CD4-positive, alpha-beta T cell treated with Interleukin-17A for 1 hour (primary cell): ENCODE results near the gene CSTB.
"Not testable (repeated sequence)": the region's sequence is repeated elsewhere in the genome, so short reads cannot be mapped to it uniquely, and the experiment has no call there.

Source experiments
- DNase-seq: peaks from one replicate; pipeline ENCODE4 v3.0.0-alpha.2; 2020

The CSTB gene, protein sequence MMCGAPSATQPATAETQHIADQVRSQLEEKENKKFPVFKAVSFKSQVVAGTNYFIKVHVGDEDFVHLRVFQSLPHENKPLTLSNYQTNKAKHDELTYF

DNA sequence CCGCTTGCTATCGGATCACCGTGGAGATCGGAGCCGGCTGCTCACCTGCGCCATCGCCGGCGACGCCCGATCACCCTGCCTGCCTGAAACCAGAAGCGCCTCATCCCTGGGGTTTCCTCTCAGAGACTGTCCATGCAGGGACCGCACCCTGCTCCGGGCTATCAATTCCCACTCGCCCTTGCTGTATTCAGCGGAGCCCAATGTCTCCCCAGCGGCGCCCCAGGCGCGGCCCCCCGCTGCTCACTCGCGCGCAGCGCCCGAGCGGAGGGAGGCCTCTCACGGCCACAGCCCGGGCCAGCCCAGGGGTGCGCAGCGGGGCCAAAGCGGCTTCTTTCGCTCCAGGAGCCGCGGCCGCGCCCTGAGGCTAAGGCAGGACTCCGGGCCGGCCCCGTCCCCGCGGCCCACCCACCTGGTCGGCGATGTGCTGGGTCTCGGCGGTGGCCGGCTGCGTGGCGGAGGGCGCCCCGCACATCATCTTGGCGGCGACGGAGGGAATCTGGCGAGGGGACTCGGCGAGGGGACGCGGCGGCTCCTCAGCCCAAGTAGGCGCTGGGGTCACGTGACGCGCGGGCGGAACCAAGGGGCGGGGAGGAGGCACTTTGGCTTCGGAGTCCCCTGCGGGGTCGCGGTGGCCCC, at the start of gene CSTB:
TSS of gene CSTB (minus strand) at position 514 of the 636 bp plus-strand sequence. CDS start at position 475, 39 bp downstream.
- DNase-seq: peak; percentile 86

DNA sequence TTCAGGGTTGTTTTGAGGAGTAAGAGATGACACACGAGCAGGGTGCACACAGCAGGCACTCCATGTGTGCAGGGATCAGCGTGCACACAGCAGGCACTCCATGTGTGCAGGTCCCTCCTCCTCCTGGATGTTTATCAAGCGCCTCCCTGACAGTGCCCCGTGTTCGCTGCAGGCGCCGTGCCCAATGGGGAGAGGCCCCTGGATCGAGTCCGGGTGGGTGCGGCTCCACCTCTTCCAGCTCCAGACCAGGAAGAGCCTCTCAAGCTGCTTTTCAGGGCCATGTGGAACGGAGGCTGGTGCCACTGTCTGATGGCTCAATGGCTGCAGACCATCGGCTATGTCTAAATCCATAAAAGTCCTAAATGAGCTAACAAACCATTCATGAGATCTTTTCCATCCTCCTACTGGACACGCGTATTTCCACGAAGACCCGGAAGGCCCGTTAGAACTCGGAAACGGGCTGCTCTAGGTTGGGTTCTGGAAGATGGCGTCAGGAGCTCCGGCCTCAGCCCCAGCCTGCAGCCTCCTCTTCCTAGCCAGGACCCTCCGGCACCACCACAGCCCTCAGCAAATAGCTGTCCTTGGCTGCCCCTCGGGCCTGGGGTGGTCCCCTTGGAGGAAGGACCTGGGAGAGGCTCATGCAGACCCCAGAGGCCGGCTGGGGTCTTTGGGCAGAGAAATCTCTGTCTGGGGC, 49.3 kb upstream of the CSTB start:
- no peak for DNase-seq

DNA sequence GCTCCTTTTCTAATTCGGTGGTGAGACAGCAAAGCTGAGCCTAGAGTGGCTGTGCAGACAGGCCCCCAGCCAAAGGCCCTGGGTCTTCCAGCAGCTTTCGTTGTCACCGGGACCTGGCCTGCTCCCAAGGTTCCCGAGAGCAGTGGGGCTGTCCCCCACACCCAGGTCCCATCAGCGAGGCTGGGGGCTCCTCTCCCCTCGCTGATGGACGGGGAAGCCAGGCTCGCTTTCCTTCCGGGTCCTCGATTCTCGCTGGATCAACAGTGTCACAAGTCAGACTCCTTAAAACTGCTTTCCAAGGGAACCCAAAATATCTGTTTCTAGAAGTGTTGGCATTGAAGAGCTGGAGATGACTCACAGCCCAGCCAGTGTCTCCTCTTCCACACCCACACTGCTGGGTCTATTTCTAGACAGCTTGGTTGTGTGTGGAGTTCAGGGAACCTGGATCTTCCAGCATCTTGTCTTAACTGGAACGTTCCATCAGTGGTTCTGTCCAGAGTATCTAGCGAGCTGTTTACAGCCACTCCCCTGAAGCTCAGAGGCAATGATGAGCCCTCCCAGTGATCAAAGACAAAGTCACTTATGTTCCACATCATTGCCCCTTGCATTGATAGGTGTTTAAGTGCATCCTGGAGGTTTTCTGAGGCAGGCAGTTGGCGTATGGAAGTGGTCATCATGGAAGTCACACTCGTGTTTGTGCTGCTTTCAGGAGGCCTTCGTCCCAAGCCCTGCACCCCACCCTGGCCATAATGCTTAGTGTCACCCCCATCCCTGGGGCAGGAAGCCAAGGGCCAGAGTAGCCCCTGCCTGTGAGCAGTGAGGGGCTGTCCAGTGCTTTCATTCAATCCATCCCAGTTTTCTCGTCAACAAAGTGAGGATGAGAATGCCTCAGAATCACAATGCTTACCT, 48.5 kb upstream of the CSTB start:
- DNase-seq: no peak

DNA sequence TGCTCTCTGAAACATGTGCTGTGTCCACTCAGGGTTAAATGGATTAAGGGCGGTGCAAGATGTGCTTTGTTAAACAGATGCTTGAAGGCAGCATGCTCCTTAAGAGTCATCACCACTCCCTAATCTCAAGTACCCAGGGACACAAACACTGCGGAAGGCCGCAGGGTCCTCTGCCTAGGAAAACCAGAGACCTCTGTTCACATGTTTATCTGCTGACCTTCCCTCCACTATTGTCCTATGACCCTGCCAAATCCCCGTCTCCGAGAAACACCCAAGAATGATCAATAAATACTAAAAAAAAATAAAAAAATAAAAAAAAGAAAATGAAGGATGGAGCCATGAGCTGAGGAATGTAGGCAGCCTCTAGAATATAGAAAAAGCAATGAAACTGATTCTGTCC, 46.6 kb upstream of the CSTB start:
- not testable (repeated sequence) for DNase-seq

DNA sequence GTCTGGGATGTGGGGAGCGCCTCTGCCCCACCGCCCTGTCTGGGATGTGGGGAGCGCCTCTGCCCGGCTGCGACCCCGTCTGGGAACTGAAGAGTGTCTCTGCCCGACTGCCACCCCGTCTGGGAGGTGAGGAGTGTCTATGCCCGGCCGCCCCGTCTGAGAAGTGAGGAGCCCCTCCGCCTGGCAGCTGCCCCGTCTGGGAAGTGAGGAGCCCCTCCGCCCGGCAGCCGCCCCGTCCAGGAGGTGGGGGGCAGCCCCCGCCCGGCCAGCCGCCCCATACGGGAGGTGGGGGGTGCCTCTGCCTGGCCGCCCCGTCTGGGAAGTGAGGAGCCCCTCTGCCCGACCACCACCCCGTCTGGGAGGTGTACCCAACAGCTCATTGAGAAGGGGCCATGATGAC, 46.1 kb upstream of the CSTB start:
- not testable (repeated sequence) for DNase-seq

DNA sequence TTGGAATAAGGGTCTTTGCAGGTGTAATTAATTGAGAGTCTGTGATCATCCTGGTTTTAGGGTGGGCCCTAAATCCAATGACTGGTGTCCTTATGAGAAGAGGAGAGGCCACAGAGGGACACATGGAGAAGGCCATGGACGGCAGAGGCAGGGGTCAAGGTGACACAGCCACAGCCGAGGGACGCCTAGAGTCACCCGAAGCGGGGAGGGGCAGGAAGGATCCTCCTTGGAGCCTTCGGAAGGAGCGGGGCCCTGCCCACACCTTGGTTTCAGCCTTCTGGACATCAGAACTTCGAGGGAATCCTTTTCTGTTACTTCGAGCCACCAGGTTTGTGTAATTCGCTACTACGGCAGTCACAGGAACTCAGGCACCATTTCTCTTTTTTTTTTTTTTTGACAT, 44.4 kb upstream of the CSTB start:
- no peak for DNase-seq

DNA sequence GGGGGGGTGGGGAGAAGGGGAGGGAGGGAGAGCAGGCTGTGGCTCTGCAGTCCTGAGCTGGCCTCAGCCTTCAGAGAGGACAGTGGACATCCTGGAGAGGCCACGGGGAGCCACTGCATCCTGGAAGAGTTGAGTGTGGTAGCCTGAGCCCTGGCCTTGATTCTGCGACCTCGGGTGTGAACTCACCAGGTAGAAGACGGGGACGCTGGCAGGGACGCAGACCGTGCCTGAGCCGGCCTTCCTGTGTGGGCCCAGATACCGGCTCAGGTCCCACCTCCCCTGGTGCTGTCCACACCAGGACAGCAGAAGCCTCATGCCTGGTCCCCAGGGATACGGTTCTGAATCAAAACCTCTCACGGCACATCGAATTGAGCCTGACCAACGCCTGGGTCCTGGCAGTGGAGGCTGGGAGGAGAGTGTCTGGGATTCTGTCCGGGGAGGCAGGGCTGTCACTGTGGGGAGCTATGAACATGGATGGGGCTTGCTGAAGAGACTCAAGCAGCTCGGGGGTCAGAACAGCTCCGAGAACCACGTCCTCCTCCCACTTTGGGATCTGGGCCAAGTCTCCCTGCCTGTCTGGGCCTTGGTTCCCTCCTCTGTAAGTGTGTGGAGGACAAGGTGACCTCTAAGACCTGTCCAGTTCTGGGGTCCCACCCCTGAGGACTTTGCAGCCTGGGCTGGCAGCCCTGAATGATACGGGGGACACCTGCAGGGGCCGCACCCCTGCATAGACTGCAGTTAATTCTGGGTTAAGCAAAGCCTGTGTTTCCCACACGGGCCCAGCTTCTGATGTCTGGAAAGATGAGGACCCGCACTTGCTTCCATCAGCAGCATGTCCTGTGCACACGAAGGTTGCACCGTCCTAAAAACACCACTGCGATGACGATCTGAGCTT, 43.6 kb upstream of the CSTB start:
- no peak for DNase-seq

DNA sequence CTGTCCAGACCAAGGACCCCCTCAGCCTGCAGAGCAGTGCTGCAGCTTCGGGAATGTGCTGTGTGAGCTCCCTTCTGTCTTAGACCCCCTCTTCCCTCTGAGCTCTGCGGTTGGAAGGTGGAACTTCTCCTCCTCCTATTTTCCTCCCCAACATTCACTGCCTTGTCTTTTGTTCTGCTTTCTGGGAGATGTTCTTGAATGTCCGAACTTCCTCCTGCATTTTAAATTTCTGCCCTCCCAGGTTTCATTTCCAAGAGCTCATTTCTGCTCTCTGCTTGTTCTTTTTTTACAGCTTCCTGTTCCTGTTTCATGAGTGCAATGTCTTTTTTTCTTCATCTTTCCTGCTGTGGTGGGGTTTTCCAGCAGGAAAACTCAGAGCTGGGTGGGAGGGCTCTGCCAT, 42.6 kb upstream of the CSTB start:
- peak; percentile 14 for DNase-seq

DNA sequence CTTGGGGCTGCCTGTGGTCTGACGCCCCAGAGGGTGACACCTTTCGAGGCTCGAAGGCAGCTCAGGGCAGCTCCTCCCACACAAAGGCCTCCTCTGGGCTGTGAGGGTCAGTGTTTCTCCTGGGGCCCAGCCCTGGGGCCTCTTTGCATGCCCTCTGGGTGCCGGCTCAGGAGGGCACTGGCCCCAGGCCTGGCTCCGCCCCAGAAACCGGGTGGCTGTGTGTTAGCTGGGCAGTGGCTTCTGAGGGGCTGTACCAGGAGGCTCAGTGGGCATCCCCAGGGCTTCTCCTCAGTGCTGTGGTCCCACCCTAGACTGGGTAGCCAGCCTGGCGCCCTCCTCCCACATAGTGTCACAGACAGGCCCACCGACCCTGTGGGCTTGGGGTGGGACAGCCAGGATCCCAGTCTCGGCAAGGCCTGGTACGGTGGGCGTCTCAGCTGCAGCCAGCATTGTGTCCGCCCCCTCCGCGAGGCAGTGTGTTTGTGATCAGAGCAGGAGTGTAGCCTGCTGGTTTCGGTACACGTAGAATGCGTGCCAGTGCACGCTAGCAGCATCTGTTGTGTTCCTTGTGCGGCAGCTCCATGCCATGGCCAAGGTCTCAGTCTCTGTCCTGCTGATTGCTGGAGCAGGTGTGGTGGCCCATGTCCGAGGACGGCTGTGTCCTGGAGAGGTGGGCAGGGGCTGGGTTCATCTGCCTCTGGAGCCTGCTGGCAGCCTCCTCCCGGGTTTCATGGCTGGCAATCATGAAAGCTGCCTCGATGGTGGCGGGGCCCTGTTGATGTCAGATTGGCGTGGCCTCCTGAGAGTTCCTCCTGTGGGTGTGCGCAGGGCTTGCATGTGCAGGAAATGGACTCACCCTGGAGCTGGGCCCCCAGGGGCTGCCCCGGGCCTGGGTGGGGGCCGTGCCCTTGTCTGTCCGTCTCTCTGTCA, 41.3 kb upstream of the CSTB start:
- DNase-seq: no peak

DNA sequence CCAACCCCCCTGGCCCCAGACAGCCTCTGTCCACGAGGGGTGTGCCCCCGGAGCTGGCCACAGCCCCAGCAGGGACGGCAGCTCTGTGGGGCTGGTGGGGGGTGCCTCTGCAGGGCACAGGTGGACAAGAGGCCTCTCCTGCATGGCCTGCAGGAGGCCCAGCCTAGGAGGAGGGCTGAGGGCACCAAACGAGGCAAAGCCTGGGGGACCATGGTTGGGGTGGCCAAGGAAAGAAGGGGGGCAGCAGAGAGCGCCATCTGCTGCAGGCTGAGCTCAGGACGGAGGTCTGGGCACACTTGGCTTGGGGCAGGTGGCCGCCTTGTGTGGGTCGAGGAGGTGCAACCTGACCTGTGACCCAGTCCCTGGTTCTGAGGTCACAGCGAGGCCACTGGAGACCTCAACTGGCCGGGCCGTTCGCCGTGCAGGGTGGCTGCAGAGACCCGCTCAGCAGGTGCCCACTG, 40.5 kb upstream of the CSTB start:
- no peak for DNase-seq

DNA sequence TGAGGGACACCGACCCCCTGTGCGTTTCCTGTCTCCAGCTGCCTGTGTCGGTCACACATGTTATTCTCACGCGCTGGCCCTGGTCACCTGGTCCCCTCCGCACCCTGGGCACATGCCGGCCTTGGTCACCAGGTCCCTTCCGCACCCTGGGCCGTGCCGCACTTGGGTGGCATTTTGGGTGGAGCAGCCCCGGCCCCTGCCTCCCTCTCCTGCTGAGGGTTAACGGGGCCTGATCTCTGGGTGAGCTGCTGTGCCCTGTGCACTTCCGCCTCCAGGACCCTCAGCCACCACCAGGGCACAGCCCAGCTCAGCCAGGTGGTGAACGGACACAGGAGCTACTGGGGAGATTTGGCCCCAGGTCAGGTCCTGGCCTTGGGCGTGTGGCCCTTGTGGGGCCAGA, 39.9 kb upstream of the CSTB start:
- no peak for DNase-seq

DNA sequence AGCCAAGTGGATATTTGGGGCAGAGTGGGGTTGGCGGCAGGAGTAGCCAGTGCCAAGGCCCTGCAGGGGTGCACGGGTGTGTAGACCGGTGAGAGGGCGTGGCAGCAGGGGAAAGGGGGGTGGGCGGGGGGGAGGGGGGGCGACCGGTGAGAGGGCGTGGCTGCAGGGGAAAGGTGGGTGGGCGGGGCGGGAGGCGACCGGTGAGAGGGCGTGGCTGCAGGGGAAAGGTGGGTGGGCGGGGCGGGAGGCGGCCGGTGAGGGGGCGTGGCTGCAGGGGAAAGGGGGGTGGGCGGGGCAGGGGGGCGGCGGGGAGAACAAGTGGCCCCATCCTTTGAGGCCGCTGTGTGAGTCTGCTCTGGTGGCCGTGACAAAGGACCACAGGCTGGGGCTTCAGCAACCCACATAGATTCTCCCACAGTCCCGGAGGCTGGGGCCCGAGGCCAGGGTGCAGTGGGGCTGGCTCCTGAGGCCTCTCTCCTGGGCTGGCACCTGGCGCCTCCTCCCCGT, 39.1 kb upstream of the CSTB start:
- no peak for DNase-seq

DNA sequence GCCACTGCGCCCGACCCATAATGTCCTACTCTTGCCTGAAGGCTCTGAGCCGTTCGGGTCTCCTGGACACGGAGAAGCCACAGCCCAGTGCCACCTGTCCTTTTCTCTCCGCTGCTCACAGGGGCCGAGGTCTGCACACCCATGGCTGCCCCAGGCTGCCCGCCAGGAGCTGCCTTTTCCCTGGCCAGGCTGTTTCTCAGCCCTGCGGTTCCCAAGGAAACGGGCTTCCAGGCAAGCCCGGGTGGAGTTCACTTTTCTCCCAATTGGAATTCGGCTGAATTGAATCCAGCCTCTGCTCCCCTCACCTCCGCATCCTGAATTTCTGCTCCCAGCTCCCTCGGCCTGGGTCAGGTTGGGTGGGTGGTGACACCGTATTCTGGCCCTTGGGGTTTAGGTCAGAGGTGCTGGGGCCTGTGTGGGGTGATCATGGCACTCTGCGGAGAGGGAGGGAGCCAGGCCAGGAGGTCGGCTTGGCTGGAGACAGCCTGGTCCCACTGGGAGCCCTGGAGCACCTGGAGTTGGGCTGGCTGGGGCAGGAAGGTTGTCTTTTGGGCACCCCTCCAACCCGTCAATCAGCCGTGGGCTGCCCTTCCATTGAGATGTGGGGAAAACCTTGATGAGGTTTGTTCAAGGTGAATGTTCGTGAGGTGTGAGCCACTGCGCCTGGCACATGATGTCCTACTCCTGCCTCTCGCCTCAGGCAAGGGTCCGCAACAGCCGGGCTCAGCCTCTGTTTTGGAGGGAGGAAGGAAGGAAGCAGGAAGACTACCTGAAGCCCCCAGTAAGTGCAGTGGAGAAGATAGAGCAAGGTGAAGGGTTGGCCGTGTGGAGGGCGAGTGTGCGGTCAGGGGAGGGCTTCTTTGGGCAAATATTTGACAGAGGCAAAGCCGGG, 38.4 kb upstream of the CSTB start:
- DNase-seq: no peak

DNA sequence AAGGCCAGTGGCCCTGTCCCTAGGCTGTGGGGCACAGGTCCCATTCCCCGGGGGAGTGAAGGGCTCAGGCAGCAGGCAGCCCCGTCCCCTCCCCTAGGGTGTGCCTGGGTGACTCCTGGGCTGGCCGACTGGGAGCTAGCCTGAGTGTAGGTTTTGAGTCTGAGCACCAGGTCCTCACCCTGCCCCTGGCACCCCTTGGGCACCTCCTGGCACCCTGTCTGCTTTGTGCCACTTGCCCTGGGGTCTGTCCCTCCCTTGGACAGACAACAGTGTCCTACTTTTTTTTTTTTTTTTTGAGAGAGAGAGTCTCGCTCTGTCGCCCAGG, 37.5 kb upstream of the CSTB start:
- DNase-seq: no peak

DNA sequence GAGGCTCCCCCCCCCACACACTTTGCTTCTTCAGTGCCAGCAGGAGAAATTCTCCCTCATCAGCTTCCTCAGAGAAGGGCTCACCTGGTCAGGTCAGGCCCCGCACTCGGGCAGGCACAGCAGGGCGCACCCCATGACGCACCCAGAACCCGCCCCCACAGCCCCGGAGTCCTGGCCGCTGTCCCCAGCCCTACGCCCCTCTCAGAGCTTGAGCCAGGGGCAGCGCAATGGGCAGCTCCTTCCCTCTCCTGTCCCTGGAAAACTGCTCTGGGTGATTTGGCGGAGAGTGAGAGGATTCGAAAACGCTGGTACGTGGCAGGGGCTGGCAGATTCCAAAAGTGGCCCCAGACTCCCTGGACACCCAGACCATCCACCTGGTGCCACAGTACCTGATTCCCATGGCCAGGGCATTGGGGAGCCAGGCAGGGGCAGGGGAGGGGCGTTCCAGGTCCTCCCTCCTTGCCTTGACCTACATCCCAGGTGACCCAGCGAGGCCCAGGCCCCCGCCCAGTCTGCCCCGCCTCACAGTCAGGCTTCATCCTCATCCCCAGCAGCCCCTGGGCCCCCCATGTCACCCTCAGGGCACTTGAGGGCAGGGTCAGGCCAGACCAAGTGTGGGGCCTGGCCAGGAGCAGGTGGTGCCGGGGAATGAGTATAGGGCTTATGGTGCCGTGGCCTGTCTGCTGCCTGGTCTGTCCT, 37.0 kb upstream of the CSTB start:
- DNase-seq: no peak

DNA sequence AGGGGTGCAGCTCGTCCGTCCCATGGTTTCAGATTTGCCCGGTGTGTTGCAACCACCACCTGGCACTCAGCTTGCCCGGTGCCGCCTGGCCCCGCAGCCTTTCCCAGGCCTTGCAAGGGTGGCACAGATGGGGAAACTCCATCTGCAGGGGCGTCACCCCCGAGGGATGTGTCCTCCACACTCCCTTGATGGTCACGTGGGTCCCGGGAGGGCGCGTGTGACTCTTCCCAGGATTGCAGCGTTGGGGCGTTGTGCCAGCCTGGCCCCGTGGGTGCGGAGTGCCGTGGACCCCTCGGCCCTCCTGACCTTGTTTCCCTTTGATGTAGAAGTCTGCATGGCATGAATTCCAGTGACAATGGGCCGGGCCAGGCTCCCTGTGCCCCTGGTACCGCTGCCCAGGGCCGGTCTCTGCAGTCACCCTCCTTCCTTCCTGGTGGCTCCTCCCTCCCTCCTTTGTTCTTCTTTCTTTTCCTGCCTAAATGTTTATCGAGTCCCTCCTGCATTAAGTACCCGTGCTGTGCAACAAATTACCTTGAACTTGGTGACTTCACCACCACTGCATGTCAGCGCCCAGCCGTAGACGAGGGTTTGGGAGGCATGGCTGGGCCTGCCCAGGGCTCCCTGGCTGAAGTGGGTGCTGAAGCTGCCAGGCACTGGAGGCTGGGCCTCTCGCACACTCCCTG, 36.2 kb upstream of the CSTB start:
- DNase-seq: no peak

DNA sequence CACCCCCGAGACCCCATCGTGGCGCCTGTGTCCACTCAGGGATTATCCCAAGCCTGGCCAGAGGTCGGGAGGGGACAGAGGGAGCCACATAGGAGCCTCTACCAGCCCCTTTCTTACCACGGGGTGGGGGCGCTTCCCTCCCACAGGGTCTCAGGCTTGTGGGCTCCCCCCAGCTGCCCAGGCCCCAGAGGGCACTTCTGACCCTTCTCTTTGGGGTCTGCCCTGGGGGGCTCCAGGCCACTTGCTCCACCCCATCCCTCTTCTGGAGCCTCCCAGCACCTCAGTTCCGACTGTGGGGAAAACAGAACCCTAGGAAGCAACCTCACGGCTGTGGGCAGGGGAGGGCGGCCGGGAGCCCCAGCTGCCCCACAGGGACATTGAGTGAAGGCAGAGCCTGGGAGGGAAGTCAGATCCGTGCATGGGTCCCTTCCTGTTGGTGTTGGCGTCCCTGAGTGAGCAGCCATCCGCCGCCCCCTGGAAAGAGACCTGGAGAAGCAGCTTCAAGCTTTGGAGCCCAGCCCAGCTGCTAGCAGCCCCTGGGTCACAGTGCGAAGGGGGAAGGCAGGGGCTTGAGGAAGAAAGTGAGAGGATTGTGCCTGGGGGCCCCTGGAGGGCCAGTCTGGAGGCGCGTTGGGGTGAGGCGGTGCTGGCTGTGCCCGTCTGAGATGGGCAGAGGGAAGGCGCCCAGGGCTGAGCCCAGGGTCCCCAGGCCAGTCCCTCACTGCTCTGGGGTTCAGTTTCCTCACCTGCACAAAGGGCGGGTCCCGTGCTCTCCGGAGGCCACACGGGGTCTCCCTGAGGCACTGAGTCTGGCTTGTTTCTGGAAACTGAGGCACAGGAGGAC, 35.4 kb upstream of the CSTB start:
- no peak for DNase-seq
